BJ (cell line): ENCODE data around the gene ABL2. TPM values are rescaled to one million over a fixed set of nuclear protein-coding genes. Genes with fewer than 3 reads are reported as not detected.
"Not testable (repeated sequence)": the region's sequence is repeated elsewhere in the genome, so short reads cannot be mapped to it uniquely, and the experiment has no call there.

Experiments
- CTCF ChIA-PET: fragments of 350-600 bp; formaldehyde crosslinking; extraction: SDS; loops from one replicate; lab custom pipeline; 2021; ENCODE audit warnings: antibody characterized with exemption, inconsistent platforms; lab: Yijun Ruan, JAX
- POLR2A ChIA-PET: fragments of 300-600 bp; sonication (Branson Sonifier 250); formaldehyde crosslinking; extraction: SDS; loops from one replicate; lab custom pipeline; 2021; ENCODE audit warnings: antibody characterized with exemption; lab: Charles Lee
- DNase-seq: peaks from one replicate; pipeline ENCODE4 v3.0.0-alpha.2; 2011; ENCODE audit warnings: low read depth
- H3K27me3 ChIP-seq: 2 replicates; pipeline ENCODE4 v1.6.0; 2011; ENCODE audit warnings: low read length; ENCODE audit not compliant: control insufficient read depth, insufficient read depth
- H3K36me3 ChIP-seq: 2 replicates; pipeline ENCODE4 v1.5.1; 2011; ENCODE audit warnings: low read length; ENCODE audit not compliant: control insufficient read depth, insufficient read depth
- H3K4me3 ChIP-seq: 2 replicates; pipeline ENCODE4 v1.5.1; 2011; ENCODE audit warnings: low read depth, mild to moderate bottlenecking, control low read depth, low read length
- CTCF ChIP-seq: IDR thresholded peaks from 2 replicates; pipeline ENCODE4 v1.5.1; 2011; ENCODE audit warnings: low read depth, mild to moderate bottlenecking, control low read depth, inconsistent platforms, low read length, moderate library complexity; ENCODE audit not compliant: insufficient read depth
- polyA plus RNA-seq: library from polyadenylated mRNA; depleted of rRNA; stranded (reverse); fragments of >200 nt; gene quantifications from 2 replicates; pipeline ENCODE4 v1.2.3, GENCODE V29; 2011

The ABL2 gene
- polyA plus RNA-seq, 1 experiment, result 18.7 TPM

- ChIA-PET POLR2A (no interaction called here), CTCF (no interaction called here)
- Histone ChIP-seq H3K4me3 (no peak overlapping the region), H3K36me3 (no peaks in the 10 kb centered on the region), H3K27me3 (no peaks in the 10 kb centered on the region)
- no peak for DNase-seq
- no peak for TF ChIP-seq CTCF
Measured at GRCh38 chr1:179230721-179231120, 1.2 kb upstream of the ABL2 start.

GRCh38 chr1:179230251-179230650 lies 774 bp upstream of the ABL2 start:
- Histone ChIP-seq H3K27me3 (no peaks in the 10 kb centered on the region), H3K4me3 (peak overlapping the region; percentile 91), H3K36me3 (no peaks in the 10 kb centered on the region)
- no peak for DNase-seq
- ChIA-PET CTCF (no interaction called here), POLR2A (no interaction called here)
- no peak for TF ChIP-seq CTCF

GRCh38 chr1:179228783-179229213 lies 679 bp downstream of the ABL2 start:
- DNase-seq, result no peak
- Histone ChIP-seq H3K36me3 (no peaks in the 10 kb centered on the region), H3K4me3 (peak overlapping the region; percentile 91), H3K27me3 (no peaks in the 10 kb centered on the region)
- ChIA-PET CTCF (no interaction called here), POLR2A (no interaction called here)
- TF ChIP-seq CTCF, result no peak

GRCh38 chr1:179226738-179227137 lies 2.7 kb downstream of the ABL2 start:
- H3K36me3 ChIP-seq, result no peaks in the 10 kb centered on the region
- no peak for DNase-seq
- CTCF ChIA-PET, result interaction anchor here (1.4 kb wide), 1 partner anchor 101 kb away, joined by 3 read pairs; no protein-coding TSS in a partner anchor
- no peak overlapping the region for H3K4me3 ChIP-seq
- no peak for TF ChIP-seq CTCF
- no peaks in the 10 kb centered on the region for H3K27me3 ChIP-seq
- POLR2A ChIA-PET, result no interaction called here

GRCh38 chr1:179224466-179224865 lies 5.0 kb downstream of the ABL2 start:
- H3K4me3 ChIP-seq, POLR2A ChIA-PET, H3K27me3 ChIP-seq, H3K36me3 ChIP-seq, DNase-seq: not testable (repeated sequence)
- CTCF ChIA-PET, result interaction anchor here (0.6 kb wide), 1 partner anchor 10 kb away, joined by 3 read pairs; no protein-coding TSS in a partner anchor

GRCh38 chr1:179221121-179221520 lies 8.4 kb downstream of the ABL2 start:
- POLR2A ChIA-PET, result not testable (repeated sequence)

More at GRCh38 chr1:179221121-179221520, 8.4 kb downstream of the ABL2 start:
- H3K27me3 ChIP-seq, DNase-seq, H3K36me3 ChIP-seq, CTCF ChIA-PET, H3K4me3 ChIP-seq: not testable (repeated sequence)
